Neural cell (in vitro differentiated cells): ENCODE measurements around the gene CCL19. TPM values are rescaled to one million over a fixed set of nuclear protein-coding genes. Genes with fewer than 3 reads are reported as not detected.

ENCODE experiments used
- H2AFZ ChIP-seq: fragments of 200-600, 300-800 bp; sonication (generic), shearing (Covaris generic); 2 replicates; pipeline ENCODE4 v1.6.0; 2014; ENCODE audit warnings: low read depth, mild to moderate bottlenecking, antibody characterized with exemption, low read length, moderate library complexity
- H3F3A ChIP-seq: fragments of 200-600 bp; shearing (Covaris generic); 2 replicates; pipeline ENCODE4 v1.6.1; 2016; ENCODE audit warnings: mild to moderate bottlenecking, moderate library complexity, mixed read lengths, antibody characterized with exemption, low read length; ENCODE audit not compliant: insufficient read depth, poor library complexity, severe bottlenecking
- H3K27ac ChIP-seq: fragments of 200-600, 300-800 bp; sonication (generic), shearing (Covaris generic); 2 replicates; pipeline ENCODE4 v1.5.1; 2014; ENCODE audit warnings: mild to moderate bottlenecking, low read length, moderate library complexity
- H3K27me3 ChIP-seq: fragments of 300-800, 200-600 bp; sonication (generic), shearing (Covaris generic); 2 replicates; pipeline ENCODE4 v1.6.0; 2014; ENCODE audit warnings: mild to moderate bottlenecking, low read depth, low read length, moderate library complexity; ENCODE audit not compliant: insufficient read depth
- H3K36me3 ChIP-seq: fragments of 300-800, 200-600 bp; sonication (generic), shearing (Covaris generic); 2 replicates; pipeline ENCODE4 v1.5.1; 2014; ENCODE audit warnings: mild to moderate bottlenecking, antibody characterized with exemption, low read length, moderate library complexity; ENCODE audit not compliant: insufficient read depth
- H3K4me2 ChIP-seq: fragments of 300-800, 200-600 bp; sonication (generic), shearing (Covaris generic); 2 replicates; pipeline ENCODE4 v1.6.0; 2014; ENCODE audit warnings: mild to moderate bottlenecking, low read length
- H3K4me3 ChIP-seq: fragments of 300-800, 200-600 bp; sonication (generic), shearing (Covaris generic); 2 replicates; pipeline ENCODE4 v1.5.1; 2014; ENCODE audit warnings: mild to moderate bottlenecking, low read length, moderate library complexity
- H3K79me2 ChIP-seq: fragments of 200-600 bp; shearing (Covaris generic); replicated peaks from 2 replicates; pipeline ENCODE4 v1.6.0; 2014; ENCODE audit warnings: mild to moderate bottlenecking, low read length, moderate library complexity; ENCODE audit not compliant: insufficient read depth
- H3K9ac ChIP-seq: fragments of 300-800, 200-600 bp; sonication (generic), shearing (Covaris generic); 2 replicates; pipeline ENCODE4 v1.6.1; 2016; ENCODE audit warnings: mild to moderate bottlenecking, low read length, mixed read lengths
- H3K9me2 ChIP-seq: fragments of 200-600 bp; shearing (Covaris generic); 2 replicates; pipeline ENCODE4 v1.6.1; 2016; ENCODE audit warnings: mild to moderate bottlenecking, low read length, mixed read lengths; ENCODE audit not compliant: insufficient read depth
- H3K9me3 ChIP-seq: fragments of 200-600, 300-800 bp; sonication (generic), shearing (Covaris generic); 2 replicates; pipeline ENCODE4 v1.6.1; 2016; ENCODE audit warnings: mild to moderate bottlenecking, mixed run types, low read length, moderate library complexity, mixed read lengths
- H4K20me1 ChIP-seq: fragments of 200-600 bp; shearing (Covaris generic); 2 replicates; pipeline ENCODE4 v1.6.1; 2016; ENCODE audit warnings: mild to moderate bottlenecking, mixed run types; ENCODE audit not compliant: insufficient read depth
- EP300 ChIP-seq: fragments of 450-650 bp; conservative IDR thresholded peaks from 2 replicates; pipeline ENCODE4 v1.6.1; 2014; ENCODE audit warnings: antibody characterized with exemption, mild to moderate bottlenecking, moderate library complexity; ENCODE audit not compliant: poor library complexity, severe bottlenecking
- EZH2 ChIP-seq: fragments of 200-600, 300-800 bp; shearing (Covaris generic), sonication (generic); IDR thresholded peaks from 2 replicates; pipeline ENCODE4 v1.6.1; 2014; ENCODE audit warnings: antibody characterized with exemption, low read length, borderline replicate concordance, mild to moderate bottlenecking; ENCODE audit not compliant: insufficient read depth, poor library complexity, severe bottlenecking
- MXI1 ChIP-seq: fragments of 450-650 bp; conservative IDR thresholded peaks from 2 replicates; pipeline ENCODE4 v1.6.1; 2014; ENCODE audit warnings: antibody characterized with exemption, mild to moderate bottlenecking; ENCODE audit not compliant: poor library complexity, severe bottlenecking
- POLR2AphosphoS5 ChIP-seq: IDR thresholded peaks from 2 replicates; pipeline ENCODE4 v1.6.1; 2012
- RAD21 ChIP-seq: fragments of 450-650 bp; conservative IDR thresholded peaks from 2 replicates; pipeline ENCODE4 v1.6.1; 2014; ENCODE audit warnings: antibody characterized with exemption, mild to moderate bottlenecking, moderate library complexity
- SMC3 ChIP-seq: fragments of 450-650 bp; conservative IDR thresholded peaks from 2 replicates; pipeline ENCODE4 v1.6.1; 2014; ENCODE audit warnings: antibody characterized with exemption, mild to moderate bottlenecking, moderate library complexity; ENCODE audit not compliant: poor library complexity
- TAF1 ChIP-seq: IDR thresholded peaks from 2 replicates; pipeline ENCODE4 v1.6.1; 2012; ENCODE audit warnings: low read depth
- polyA plus RNA-seq: library from polyadenylated mRNA; depleted of rRNA; stranded (reverse); fragments of >200 nt; gene quantifications from 2 replicates; pipeline ENCODE4 v1.2.3, GENCODE V29; 2014
- TF ChIP-seq, protein P1 (sequence below): IDR thresholded peaks from 2 replicates; pipeline ENCODE4 v1.6.1; 2012; ENCODE audit warnings: borderline replicate concordance
- TF ChIP-seq, protein P2 (sequence below): fragments of 450-650 bp; IDR thresholded peaks from 2 replicates; pipeline ENCODE4 v1.5.1; 2014; ENCODE audit warnings: antibody characterized with exemption, mild to moderate bottlenecking, moderate library complexity; ENCODE audit not compliant: poor library complexity, severe bottlenecking

Gene CCL19
- polyA plus RNA-seq, 1 donor from 2014 or later = not detected

DNA sequence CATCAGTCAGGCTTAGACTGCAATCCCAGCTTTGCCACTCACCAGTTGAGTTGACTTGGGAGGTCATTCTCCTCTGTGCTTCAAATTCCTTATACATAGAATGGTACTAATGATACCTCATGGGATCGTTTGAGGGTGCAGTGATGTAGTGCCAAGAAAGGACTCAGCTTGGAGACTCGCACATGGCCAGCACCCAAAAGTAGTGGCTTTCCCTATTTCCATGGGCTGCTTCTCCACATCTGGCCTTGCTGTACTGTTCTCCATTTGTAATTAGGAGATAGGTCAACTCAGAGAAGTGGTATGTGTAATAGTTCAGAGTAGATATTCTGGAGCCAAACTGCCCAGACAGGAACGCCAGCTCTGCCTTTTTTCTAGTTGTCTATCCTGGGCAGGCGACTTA, 5.5 kb downstream of the CCL19 start:
- Histone ChIP-seq H3K9me2 (no peaks in the 10 kb centered on the region), H3K9ac (no peak overlapping the region)

GRCh38 chr9:34684816-34685215, 6.3 kb downstream of the CCL19 start:
- Histone ChIP-seq H3K4me3 (no peak overlapping the region), H3K9me3 (no peaks in the 10 kb centered on the region), H3K9ac (no peak overlapping the region), H3K9me2 (no peaks in the 10 kb centered on the region), H2AFZ (no peak overlapping the region), H3K4me2 (no peak overlapping the region), H3K79me2 (no peaks in the 10 kb centered on the region), H3K27ac (no peak overlapping the region), H3F3A (no peaks in the 10 kb centered on the region), H3K36me3 (no peaks in the 10 kb centered on the region), H4K20me1 (no peaks in the 10 kb centered on the region), H3K27me3 (no peaks in the 10 kb centered on the region)
- TF ChIP-seq EP300 = no peak
- no peak for TF ChIP-seq RAD21
- TF ChIP-seq, protein P1, sequence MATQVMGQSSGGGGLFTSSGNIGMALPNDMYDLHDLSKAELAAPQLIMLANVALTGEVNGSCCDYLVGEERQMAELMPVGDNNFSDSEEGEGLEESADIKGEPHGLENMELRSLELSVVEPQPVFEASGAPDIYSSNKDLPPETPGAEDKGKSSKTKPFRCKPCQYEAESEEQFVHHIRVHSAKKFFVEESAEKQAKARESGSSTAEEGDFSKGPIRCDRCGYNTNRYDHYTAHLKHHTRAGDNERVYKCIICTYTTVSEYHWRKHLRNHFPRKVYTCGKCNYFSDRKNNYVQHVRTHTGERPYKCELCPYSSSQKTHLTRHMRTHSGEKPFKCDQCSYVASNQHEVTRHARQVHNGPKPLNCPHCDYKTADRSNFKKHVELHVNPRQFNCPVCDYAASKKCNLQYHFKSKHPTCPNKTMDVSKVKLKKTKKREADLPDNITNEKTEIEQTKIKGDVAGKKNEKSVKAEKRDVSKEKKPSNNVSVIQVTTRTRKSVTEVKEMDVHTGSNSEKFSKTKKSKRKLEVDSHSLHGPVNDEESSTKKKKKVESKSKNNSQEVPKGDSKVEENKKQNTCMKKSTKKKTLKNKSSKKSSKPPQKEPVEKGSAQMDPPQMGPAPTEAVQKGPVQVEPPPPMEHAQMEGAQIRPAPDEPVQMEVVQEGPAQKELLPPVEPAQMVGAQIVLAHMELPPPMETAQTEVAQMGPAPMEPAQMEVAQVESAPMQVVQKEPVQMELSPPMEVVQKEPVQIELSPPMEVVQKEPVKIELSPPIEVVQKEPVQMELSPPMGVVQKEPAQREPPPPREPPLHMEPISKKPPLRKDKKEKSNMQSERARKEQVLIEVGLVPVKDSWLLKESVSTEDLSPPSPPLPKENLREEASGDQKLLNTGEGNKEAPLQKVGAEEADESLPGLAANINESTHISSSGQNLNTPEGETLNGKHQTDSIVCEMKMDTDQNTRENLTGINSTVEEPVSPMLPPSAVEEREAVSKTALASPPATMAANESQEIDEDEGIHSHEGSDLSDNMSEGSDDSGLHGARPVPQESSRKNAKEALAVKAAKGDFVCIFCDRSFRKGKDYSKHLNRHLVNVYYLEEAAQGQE = no peak
- no peak for TF ChIP-seq SMC3
- TF ChIP-seq, protein P2, sequence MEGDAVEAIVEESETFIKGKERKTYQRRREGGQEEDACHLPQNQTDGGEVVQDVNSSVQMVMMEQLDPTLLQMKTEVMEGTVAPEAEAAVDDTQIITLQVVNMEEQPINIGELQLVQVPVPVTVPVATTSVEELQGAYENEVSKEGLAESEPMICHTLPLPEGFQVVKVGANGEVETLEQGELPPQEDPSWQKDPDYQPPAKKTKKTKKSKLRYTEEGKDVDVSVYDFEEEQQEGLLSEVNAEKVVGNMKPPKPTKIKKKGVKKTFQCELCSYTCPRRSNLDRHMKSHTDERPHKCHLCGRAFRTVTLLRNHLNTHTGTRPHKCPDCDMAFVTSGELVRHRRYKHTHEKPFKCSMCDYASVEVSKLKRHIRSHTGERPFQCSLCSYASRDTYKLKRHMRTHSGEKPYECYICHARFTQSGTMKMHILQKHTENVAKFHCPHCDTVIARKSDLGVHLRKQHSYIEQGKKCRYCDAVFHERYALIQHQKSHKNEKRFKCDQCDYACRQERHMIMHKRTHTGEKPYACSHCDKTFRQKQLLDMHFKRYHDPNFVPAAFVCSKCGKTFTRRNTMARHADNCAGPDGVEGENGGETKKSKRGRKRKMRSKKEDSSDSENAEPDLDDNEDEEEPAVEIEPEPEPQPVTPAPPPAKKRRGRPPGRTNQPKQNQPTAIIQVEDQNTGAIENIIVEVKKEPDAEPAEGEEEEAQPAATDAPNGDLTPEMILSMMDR = no peak
- no peak for TF ChIP-seq POLR2AphosphoS5
- TF ChIP-seq TAF1 = no peak
- no peak for TF ChIP-seq MXI1
- TF ChIP-seq EZH2 = no peak

More for the DNA sequence above, 5.5 kb downstream of the CCL19 start:
- Histone ChIP-seq H3K79me2 (no peaks in the 10 kb centered on the region), H3K9me3 (no peaks in the 10 kb centered on the region), H3K36me3 (no peaks in the 10 kb centered on the region), H3K27me3 (no peaks in the 10 kb centered on the region), H3F3A (no peaks in the 10 kb centered on the region), H4K20me1 (no peaks in the 10 kb centered on the region), H3K27ac (no peak overlapping the region), H3K4me2 (no peak overlapping the region), H3K4me3 (no peak overlapping the region), H2AFZ (no peak overlapping the region)
- TF ChIP-seq EZH2 (no peak), RAD21 (no peak), TAF1 (no peak), POLR2AphosphoS5 (no peak), SMC3 (no peak), EP300 (no peak), MXI1 (no peak)
- TF ChIP-seq, protein P2 = no peak
- TF ChIP-seq, protein P1 = no peak
